ENCODE measurements around the gene CCDC178. TPM values are rescaled to one million over a fixed set of nuclear protein-coding genes. Genes with fewer than 3 reads are reported as not detected.

The CCDC178 gene
- total RNA-seq, 1 donor from 2014 or later = 0.27 TPM

GRCh38 chr18:33090461-33090860, 350.1 kb downstream of the CCDC178 start:
- no peak for TF ChIP-seq CTCF (IDR thresholded peaks at IDR 0.05; ENCODE audit: borderline replicate concordance)

GRCh38 chr18:33076601-33077000, 363.9 kb downstream of the CCDC178 start:
- Histone ChIP-seq H3K4me3 (no peak overlapping the region), H3K27me3 (ENCODE audit: low read depth) (no peaks in the 10 kb centered on the region), H3K36me3 (no peaks in the 10 kb centered on the region), H3K9me3 (replicated peaks) (peaks cover 10% of the 10 kb centered on the region), H3K27ac (replicated peaks) (no peak overlapping the region), H3K4me1 (no peaks in the 10 kb centered on the region)
- no peak for TF ChIP-seq CTCF (IDR thresholded peaks at IDR 0.05; ENCODE audit: borderline replicate concordance)
- DNase-seq = no peak
- intact Hi-C loops (cut with micrococcal nuclease) = no loop called here

More at GRCh38 chr18:33090461-33090860, 350.1 kb downstream of the CCDC178 start:
- H3K27me3 ChIP-seq (ENCODE audit: low read depth) = no peaks in the 10 kb centered on the region
- no peak overlapping the region for H3K4me3 ChIP-seq
- no peaks in the 10 kb centered on the region for H3K36me3 ChIP-seq
- no peak overlapping the region for H3K27ac ChIP-seq (replicated peaks)
- no peak for DNase-seq
- intact Hi-C loops (cut with micrococcal nuclease) = no loop called here
- no peaks in the 10 kb centered on the region for H3K9me3 ChIP-seq (replicated peaks)
- H3K4me1 ChIP-seq = no peaks in the 10 kb centered on the region

GRCh38 chr18:33074125-33074524, 366.4 kb downstream of the CCDC178 start:
- H3K4me1 ChIP-seq = no peaks in the 10 kb centered on the region
- TF ChIP-seq CTCF (IDR thresholded peaks at IDR 0.05; ENCODE audit: borderline replicate concordance) = no peak
- no peaks in the 10 kb centered on the region for H3K36me3 ChIP-seq
- intact Hi-C loops (cut with micrococcal nuclease) = no loop called here
- H3K4me3 ChIP-seq = no peak overlapping the region
- no peaks in the 10 kb centered on the region for H3K27me3 ChIP-seq (ENCODE audit: low read depth)
- H3K9me3 ChIP-seq (replicated peaks) = peaks cover 21% of the 10 kb centered on the region
- H3K27ac ChIP-seq (replicated peaks) = no peak overlapping the region
- DNase-seq = no peak

- Histone ChIP-seq H3K27ac (replicated peaks) (no peak overlapping the region), H3K36me3 (no peaks in the 10 kb centered on the region), H3K9me3 (replicated peaks) (peaks cover 18% of the 10 kb centered on the region), H3K4me1 (no peaks in the 10 kb centered on the region), H3K4me3 (no peak overlapping the region), H3K27me3 (ENCODE audit: low read depth) (no peaks in the 10 kb centered on the region)
- no peak for DNase-seq
- TF ChIP-seq CTCF (IDR thresholded peaks at IDR 0.05; ENCODE audit: borderline replicate concordance) = no peak
- intact Hi-C loops (cut with micrococcal nuclease) = no loop called here
Measured at GRCh38 chr18:33062834-33063364, 377.6 kb downstream of the CCDC178 start.

GRCh38 chr18:33052886-33053285, 387.6 kb downstream of the CCDC178 start:
- Histone ChIP-seq H3K9me3 (replicated peaks) (no peaks in the 10 kb centered on the region), H3K27ac (replicated peaks) (no peak overlapping the region), H3K4me1 (no peaks in the 10 kb centered on the region), H3K4me3 (no peak overlapping the region), H3K36me3 (no peaks in the 10 kb centered on the region), H3K27me3 (ENCODE audit: low read depth) (no peaks in the 10 kb centered on the region)
- no peak for DNase-seq
- intact Hi-C loops (cut with micrococcal nuclease) = no loop called here
- no peak for TF ChIP-seq CTCF (IDR thresholded peaks at IDR 0.05; ENCODE audit: borderline replicate concordance)
